GM21423 (cell line): ENCODE results near the gene HPN.
"Not testable (repeated sequence)": the region's sequence is repeated elsewhere in the genome, so short reads cannot be mapped to it uniquely, and the experiment has no call there.

Experiments used
- ATAC-seq: cut with Tn5 transposase; IDR thresholded peaks from one replicate; pipeline ENCODE4 v1.9.1; 2021; ENCODE audit warnings: mild to moderate bottlenecking, moderate library complexity; ENCODE audit not compliant: unreplicated experiment

HPN gene

GRCh38 chr19:35041548-35042055, at the start of gene HPN:
Gene HPN, plus strand, starts transcription at chr19:35041721. Its CDS starts 786 bp downstream, at chr19:35042507.
- no peak for ATAC-seq

GRCh38 chr19:34992582-34992981, 48.9 kb upstream of the HPN start:
- ATAC-seq: not testable (repeated sequence)

- no peak for ATAC-seq
These were observed 47.3 kb upstream of the HPN start for GRCh38 chr19:34994286-34994642.

- ATAC-seq: no peak
These were observed 46.6 kb upstream of the HPN start for GRCh38 chr19:34994643-34995541.

DNA sequence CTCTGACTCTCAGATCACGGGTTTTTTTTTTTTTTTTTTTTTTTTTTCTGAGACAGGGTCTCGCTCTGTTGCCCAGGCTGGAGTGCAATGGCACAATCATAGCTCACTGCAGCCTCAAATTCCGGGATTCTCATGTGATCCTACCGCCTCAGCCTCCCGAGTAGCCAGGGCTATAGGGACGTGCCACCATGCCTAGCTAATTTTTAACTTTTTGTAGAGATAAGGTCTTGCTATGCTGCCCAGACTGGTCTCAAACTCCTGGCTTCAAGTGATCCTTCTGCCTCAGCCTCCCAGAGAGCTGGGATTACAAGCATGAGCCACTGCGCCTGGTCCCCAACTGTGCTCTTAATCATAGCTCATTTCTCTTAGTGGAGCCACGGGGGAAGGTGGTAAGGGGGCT, 46.0 kb upstream of the HPN start:
- no peak for ATAC-seq

DNA sequence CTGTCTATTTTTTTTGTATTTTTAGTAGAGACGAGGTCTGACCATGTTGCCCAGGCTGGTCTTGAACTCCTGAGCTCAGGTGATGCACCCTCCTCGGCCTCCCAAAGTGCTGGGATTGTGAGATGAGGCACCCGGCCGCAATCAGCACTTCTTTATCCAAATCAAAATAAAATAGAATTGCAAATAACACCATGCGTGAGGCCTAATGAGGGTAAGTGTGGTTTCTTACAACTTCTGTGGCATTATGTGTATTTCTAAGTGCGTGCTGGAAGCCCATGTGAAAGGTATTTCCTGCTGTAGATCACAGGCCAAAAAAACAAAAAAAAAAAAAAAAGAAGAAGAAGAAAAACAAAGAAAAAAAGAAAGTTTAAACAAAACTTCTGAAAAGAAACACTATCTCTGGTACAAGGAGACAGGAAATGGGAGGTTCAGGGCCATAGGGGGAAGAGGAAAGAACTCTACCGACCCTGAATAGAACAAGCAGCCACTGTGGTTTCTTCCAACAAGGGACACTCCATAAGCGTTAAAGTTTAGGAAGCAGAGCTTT, 44.4 kb upstream of the HPN start:
- ATAC-seq: no peak

DNA sequence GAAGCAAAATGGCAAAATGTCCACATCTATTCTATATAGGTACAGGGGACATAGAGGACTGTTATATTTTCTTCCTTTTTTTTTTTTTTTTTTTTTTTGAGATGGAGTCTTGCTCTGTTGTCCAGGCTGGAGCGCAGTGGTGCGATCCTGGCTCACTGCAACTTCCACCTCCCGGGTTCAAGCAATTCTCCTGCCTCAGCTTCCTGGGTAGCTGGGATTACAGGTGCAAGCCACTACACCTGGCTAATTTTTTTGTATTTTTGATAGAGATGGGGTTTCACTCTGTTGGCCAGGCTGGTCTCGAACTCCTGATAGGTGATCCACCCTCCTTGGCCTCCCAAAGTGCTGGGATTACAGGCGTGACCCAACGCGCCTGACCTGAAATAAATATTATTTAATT, 43.3 kb upstream of the HPN start:
- ATAC-seq: not testable (repeated sequence)

DNA sequence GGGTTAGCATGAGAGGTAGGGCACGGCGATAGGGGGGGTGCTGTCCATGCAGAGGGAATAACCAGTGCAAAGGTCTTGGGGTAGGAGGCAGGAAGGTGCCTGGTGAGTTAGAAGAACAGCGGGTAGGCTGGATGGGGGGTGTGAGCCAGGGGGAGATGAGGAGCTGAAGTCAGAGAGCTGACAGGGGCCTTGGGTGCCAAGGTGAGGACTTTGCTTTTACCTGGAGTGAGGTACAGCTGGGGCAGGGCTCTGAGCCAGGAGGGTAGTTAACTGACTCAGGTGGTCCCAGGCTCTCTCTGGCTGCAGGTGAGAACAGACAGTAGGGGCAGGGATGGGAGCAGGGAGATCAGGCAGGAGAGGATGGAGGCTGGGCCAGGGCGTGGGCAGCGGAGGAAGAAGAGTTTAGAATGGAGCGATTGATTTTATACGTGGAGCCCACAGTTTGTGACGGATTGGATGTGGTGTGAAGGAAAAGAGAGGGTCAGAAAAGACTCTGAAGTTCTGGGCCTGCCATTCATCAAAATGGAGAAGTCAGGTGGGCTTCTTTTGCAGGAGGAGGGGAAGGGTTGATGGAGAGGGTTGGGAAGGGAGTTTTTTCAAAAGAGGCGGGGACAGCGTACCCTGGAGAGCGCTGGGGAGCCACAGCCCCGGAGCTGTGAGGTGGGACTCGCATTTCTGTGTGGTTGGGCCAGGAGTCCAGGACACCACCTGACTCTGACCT, 42.6 kb upstream of the HPN start:
- no peak for ATAC-seq

GRCh38 chr19:34999498-35000337, 41.8 kb upstream of the HPN start, which contains the start of gene GRAMD1A:
Gene GRAMD1A, plus strand, starts transcription at chr19:35000323. Its CDS starts 156 bp downstream, at chr19:35000479.
- ATAC-seq: peak; percentile 45

DNA sequence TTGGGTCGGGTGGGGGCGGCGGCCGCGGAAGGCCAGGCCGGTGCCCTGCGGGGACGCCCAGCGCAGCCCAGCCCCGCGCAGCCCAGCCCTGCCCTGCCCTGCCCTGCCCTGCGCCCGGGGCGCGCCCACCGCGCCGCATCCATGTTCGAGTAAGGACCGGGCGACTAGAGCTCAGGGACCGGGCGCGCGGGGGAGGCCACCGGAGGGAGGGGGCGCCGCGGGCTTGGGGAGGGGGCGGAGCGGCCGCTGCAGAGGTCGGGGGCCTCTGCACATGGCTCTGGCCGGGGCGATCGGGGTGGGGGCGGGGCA, 41.2 kb upstream of the HPN start:
- no peak for ATAC-seq

DNA sequence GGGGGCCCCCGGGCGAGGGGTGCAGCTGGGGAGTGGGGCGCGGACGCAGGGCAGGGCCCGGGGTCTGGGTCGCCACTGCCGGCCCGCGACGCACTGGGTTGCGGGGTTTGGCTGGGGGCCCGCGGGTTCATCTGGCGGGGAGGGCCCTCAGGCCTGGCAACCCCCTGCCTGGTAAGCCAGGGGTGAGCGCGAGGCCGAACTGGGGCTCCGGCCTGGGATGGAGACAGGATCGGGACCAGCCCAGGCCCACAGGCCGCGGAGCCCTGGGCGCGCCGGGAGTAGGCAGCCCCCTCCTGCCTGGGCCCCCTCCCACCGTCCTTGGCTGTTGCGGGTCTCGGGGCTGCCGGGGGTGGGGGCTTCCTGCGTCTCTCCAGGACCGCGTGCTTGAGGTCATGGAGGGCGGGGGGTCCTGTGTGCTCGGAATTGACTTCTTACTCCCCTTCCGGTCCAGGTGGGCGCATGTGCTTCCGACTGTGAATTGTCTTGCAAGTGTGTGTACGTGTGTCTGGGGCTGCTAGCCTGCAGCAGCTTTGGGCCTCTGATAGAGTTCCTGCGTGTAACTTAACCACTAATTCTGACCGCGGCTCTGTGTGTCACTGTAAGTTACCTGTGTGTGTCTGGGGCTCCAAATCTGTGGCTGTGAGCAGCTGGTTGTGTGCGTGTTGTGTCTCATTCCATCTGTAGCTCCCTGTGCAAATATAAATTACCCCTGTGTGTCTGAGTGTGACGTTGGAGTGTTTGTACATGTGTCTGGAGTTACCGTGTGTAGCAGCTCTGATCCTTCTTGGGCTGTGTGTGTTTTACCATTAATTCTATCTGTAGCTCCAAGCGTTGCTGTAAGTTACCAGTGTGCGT, 40.6 kb upstream of the HPN start:
- no peak for ATAC-seq

GRCh38 chr19:35002037-35002535, 39.4 kb upstream of the HPN start:
- no peak for ATAC-seq

DNA sequence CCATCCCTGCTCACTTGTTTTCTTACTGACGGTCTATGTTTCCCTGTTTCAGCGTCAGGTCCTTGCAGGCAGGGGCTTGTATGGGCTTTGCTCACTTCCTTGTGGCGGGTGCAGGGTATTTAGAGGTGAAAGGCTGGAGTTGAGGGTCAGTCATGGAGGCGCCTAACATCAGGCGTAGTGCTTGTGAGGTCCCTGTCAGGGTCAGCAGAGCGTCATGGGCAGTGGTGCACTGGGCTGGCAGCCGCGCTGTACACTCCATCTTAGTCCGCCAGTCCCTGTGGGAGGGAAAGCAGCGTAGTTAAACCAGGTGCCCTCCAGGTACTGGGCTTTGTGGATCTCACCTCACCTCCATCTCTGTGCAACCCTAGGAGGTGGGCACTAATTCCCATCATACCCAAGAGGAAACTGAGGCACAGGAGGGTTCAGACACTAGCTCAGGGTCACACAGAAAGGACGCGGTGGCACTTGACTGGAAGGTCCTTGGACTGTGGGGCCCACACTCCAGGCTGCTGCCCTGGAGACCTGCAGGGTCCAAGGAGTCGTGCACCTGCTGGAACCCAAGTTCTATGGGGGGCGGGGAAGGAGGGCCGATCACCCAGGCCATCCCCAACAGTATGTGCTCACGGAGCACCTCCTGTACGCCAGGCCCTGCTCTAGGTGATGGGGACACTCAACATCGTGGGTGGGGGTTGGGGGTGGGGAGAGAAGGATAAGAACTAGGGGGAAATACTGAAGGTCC, 36.8 kb upstream of the HPN start:
- ATAC-seq: no peak

DNA sequence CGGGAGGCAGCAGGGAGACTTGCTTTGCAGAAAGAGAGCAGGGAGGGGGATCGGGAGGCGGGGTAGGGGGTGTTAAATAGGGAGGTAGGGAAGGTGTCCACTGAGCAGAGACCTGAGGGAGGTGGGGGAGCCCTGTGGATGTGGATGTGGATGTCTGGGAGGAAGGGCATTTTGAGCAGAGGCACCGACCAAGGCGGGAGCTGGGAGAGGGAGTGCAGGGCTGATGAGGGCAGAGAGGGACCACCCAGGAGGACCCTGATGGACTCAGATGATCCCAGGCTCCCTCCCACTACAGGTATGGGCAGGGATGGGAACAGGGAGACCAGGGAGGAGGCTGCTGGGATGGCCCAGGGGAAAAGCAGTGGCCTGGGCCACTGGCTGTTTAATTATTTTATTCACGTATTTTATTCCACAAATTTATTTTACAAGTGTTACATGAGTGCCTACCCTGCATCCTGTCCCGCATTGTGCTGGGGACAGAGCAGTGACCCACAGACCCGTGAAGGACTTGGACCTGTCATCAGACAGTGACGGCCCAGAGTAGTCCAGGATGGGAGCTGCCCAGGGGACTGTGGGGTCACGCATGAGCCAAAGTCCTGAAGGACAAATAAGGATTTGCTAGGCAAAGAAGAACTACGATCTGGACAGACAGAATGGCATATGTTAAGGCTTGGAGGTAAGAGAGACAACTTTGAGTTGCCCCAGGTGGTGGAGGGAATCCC, 36.1 kb upstream of the HPN start:
- ATAC-seq: no peak

- not testable (repeated sequence) for ATAC-seq
These were observed 35.5 kb upstream of the HPN start for GRCh38 chr19:35006007-35006341.

- ATAC-seq: no peak
These were observed 35.1 kb upstream of the HPN start for GRCh38 chr19:35006342-35006998.

- no peak for ATAC-seq
These were observed 34.5 kb upstream of the HPN start for GRCh38 chr19:35006999-35007365.

GRCh38 chr19:35007427-35007826, 34.1 kb upstream of the HPN start:
- not testable (repeated sequence) for ATAC-seq
